Esophagus (tissue), 2 donors: ENCODE results near the gene HSPA1B. TPM values are rescaled to one million over a fixed set of nuclear protein-coding genes. Genes with fewer than 3 reads are reported as not detected.

Experiments used
- H3K27ac ChIP-seq, 2 donors: one replicate each; pipeline ENCODE4 v1.5.1; 2013; ENCODE audit warnings: low read depth in 2 of 2, mild to moderate bottlenecking in 2 of 2, inconsistent platforms in 1 of 2, low read length in 1 of 2, moderate library complexity in 1 of 2
- H3K27me3 ChIP-seq, 2 donors: one replicate each; pipeline ENCODE4 v1.6.1; 2013; ENCODE audit warnings: low read length in 2 of 2, control low read depth in 1 of 2, mild to moderate bottlenecking in 1 of 2; ENCODE audit not compliant: insufficient read depth in 2 of 2, control insufficient read depth in 1 of 2
- H3K36me3 ChIP-seq, 2 donors: one replicate each; pipeline ENCODE4 v1.6.1; 2013; ENCODE audit warnings: low read length in 1 of 2; ENCODE audit not compliant: control insufficient read depth in 2 of 2, insufficient read depth in 2 of 2
- H3K4me1 ChIP-seq, 2 donors: one replicate each; pipeline ENCODE4 v1.6.1; 2013; ENCODE audit warnings: low read length in 1 of 2; ENCODE audit not compliant: control insufficient read depth in 2 of 2, insufficient read depth in 2 of 2
- H3K4me3 ChIP-seq, 2 donors: one replicate each; pipeline ENCODE4 v1.5.1; 2013; ENCODE audit warnings: low read length in 2 of 2, mild to moderate bottlenecking in 2 of 2, low read depth in 1 of 2, moderate library complexity in 1 of 2
- H3K9me3 ChIP-seq, 2 donors: one replicate each; pipeline ENCODE4 v1.6.1; 2013; ENCODE audit warnings: mild to moderate bottlenecking in 2 of 2, low read depth in 1 of 2, low read length in 1 of 2, moderate library complexity in 1 of 2; ENCODE audit not compliant: control insufficient read depth in 2 of 2, insufficient read depth in 1 of 2
- WGBS, 2 donors: extraction: QIAGEN DNeasy Blood & Tissue Kit; methylation state at CpG; one replicate each; pipeline ENCODE4 v1.1.7; 2013; 5-methylcytosine and 5-hydroxymethylcytosine counted together
- polyA plus RNA-seq, 2 donors: library from polyadenylated mRNA; stranded (reverse); fragments of 200-250 nt; gene quantifications; one replicate each; pipeline ENCODE4 v1.2.3, GENCODE V29; 2013
- donor health status: healthy with polysubstance abuse.
- donor health status: Bipolar disorder and iron deficiency.

The HSPA1B gene
- polyA plus RNA-seq, 2 donors: 26.9 to 103 TPM

DNA sequence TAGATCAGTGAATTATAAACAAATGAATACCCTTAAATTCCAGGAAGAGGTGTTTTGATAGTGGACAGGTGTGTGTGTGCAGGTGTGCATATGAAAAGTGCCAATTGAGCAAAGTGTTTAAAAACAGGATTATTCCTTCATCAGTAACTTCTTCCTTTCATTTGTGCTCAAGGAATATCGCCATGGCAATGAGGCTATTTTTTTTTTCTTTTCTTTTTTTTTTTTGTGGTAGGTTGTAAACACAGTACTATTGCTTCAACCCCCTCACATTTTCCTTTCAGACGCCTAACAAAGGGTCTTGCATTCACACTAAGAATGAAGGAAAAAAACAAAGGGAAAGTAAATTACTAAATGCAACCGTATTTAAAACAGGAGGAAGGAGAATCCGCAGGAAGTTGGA lies 2.0 kb upstream of the HSPA1B start:
- Histone ChIP-seq H3K4me3 (no peak overlapping the region), H3K27ac (peak overlapping the region; percentile 96 to 99), H3K4me1 (peaks cover 0 to 2% of the 10 kb centered on the region in 2 donors), H3K36me3 (no peaks in the 10 kb centered on the region), H3K9me3 (no peaks in the 10 kb centered on the region), H3K27me3 (no peaks in the 10 kb centered on the region)
- WGBS, 2 donors: 38 to 47% methylated on average over 4 of the region's 4 CpGs

- Histone ChIP-seq H3K36me3 (no peaks in the 10 kb centered on the region), H3K27ac (peak overlapping the region; percentile 96 to 99), H3K27me3 (no peaks in the 10 kb centered on the region), H3K4me3 (peak overlapping the region; percentile 77 to 84), H3K4me1 (peaks cover 0 to 5% of the 10 kb centered on the region in 2 donors), H3K9me3 (no peaks in the 10 kb centered on the region)
- 1% methylated on average over 13 of the region's 13 CpGs for WGBS, 2 donors
These were observed 699 bp upstream of the HSPA1B start for GRCh38 chr6:31826793-31827285.

DNA sequence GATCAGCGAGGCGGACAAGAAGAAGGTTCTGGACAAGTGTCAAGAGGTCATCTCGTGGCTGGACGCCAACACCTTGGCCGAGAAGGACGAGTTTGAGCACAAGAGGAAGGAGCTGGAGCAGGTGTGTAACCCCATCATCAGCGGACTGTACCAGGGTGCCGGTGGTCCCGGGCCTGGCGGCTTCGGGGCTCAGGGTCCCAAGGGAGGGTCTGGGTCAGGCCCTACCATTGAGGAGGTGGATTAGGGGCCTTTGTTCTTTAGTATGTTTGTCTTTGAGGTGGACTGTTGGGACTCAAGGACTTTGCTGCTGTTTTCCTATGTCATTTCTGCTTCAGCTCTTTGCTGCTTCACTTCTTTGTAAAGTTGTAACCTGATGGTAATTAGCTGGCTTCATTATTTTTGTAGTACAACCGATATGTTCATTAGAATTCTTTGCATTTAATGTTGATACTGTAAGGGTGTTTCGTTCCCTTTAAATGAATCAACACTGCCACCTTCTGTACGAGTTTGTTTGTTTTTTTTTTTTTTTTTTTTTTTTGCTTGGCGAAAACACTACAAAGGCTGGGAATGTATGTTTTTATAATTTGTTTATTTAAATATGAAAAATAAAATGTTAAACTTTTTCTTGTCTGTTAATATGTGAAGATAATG lies 2.2 kb downstream of the HSPA1B start:
- no peaks in the 10 kb centered on the region for H3K36me3 ChIP-seq
- no peaks in the 10 kb centered on the region for H3K9me3 ChIP-seq
- H3K27ac ChIP-seq: peak overlapping the region; percentile 8 to 65
- 0 to 2% methylated on average over 12 to 15 of the region's 15 CpGs for WGBS, 2 donors
- H3K4me3 ChIP-seq: peak overlapping the region; percentile 56 to 89
- peaks cover 0 to 5% of the 10 kb centered on the region in 2 donors for H3K4me1 ChIP-seq
- no peaks in the 10 kb centered on the region for H3K27me3 ChIP-seq

- peak overlapping the region; percentile 43 to 89 for H3K27ac ChIP-seq
- peak overlapping the region; percentile 53 to 89 for H3K4me3 ChIP-seq
- no peaks in the 10 kb centered on the region for H3K9me3 ChIP-seq
- no peaks in the 10 kb centered on the region for H3K27me3 ChIP-seq
- H3K36me3 ChIP-seq: no peaks in the 10 kb centered on the region
- 27 to 28% methylated on average over 6 of the region's 6 CpGs for WGBS, 2 donors
- H3K4me1 ChIP-seq: peaks cover 0 to 5% of the 10 kb centered on the region in 2 donors
These were observed 3.4 kb downstream of the HSPA1B start for GRCh38 chr6:31830886-31831335.

- Histone ChIP-seq H3K27me3 (no peaks in the 10 kb centered on the region), H3K4me1 (peaks cover 0 to 7% of the 10 kb centered on the region in 2 donors), H3K9me3 (no peaks in the 10 kb centered on the region), H3K27ac (peak overlapping the region; percentile 66 to 70), H3K4me3 (peak overlapping the region in 1 of 2 donors; percentile 89), H3K36me3 (no peaks in the 10 kb centered on the region)
- 52 to 55% methylated on average over 15 of the region's 15 CpGs for WGBS, 2 donors
These were observed 4.0 kb downstream of the HSPA1B start for GRCh38 chr6:31831350-31832215.

DNA sequence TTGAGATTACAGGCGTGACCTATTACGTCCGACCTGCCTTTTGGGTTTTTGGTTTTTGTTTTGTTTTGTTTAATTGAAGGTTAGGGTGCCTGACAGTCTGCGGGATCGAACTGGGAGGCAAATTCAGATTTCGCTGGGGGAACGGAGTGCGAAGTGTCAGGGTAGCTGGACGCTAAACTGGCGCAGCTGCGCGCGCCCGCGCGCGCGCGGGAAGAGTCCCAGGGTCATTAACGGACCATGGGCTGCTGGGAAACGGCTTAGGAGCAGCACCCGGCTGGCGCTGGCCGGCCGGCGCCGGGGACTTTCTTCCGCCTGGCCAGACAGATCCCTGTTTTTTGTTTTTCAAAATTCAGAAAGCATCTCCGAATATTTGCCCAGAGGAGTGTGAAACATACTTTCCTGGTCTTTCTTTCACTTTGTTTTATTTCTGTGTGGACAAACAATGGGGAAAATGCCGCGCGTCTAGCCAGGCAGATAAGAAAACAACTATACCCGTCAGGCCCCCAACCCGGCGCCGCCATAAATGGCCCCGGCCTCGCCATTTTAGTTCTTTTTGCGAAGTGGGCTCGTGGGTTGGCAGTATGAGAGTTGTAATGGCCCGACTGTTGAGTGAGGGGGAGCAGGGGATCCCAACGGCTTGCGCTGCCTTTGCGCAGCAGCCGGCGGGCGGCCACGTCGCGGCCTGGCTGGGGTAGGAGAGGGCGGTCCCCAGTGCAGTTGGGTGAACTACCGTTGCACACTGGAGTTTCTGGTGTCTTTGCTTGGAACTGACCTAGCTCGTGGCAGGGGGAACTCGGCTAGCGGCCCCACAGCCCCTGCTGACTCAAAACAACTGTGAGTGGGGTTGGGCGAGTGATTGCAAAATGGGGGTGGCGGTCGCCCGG lies 7.1 kb downstream of the HSPA1B start:
- Histone ChIP-seq H3K4me3 (peak overlapping the region; percentile 68 to 97), H3K27me3 (no peaks in the 10 kb centered on the region), H3K4me1 (peaks cover 0 to 10% of the 10 kb centered on the region in 2 donors), H3K9me3 (no peaks in the 10 kb centered on the region), H3K36me3 (peaks cover 0 to 14% of the 10 kb centered on the region in 2 donors), H3K27ac (peak overlapping the region; percentile 91 to 97)
- 0 to 1% methylated on average over 59 of the region's 59 CpGs for WGBS, 2 donors

- Histone ChIP-seq H3K36me3 (peaks cover 0 to 14% of the 10 kb centered on the region in 2 donors), H3K4me1 (peaks cover 0 to 10% of the 10 kb centered on the region in 2 donors), H3K27me3 (no peaks in the 10 kb centered on the region), H3K4me3 (peak overlapping the region; percentile 33 to 68), H3K9me3 (no peaks in the 10 kb centered on the region), H3K27ac (peak overlapping the region; percentile 26 to 91)
- WGBS, 2 donors: 9% methylated on average over 14 of the region's 14 CpGs
These were observed 8.5 kb downstream of the HSPA1B start for GRCh38 chr6:31836047-31836473.

DNA sequence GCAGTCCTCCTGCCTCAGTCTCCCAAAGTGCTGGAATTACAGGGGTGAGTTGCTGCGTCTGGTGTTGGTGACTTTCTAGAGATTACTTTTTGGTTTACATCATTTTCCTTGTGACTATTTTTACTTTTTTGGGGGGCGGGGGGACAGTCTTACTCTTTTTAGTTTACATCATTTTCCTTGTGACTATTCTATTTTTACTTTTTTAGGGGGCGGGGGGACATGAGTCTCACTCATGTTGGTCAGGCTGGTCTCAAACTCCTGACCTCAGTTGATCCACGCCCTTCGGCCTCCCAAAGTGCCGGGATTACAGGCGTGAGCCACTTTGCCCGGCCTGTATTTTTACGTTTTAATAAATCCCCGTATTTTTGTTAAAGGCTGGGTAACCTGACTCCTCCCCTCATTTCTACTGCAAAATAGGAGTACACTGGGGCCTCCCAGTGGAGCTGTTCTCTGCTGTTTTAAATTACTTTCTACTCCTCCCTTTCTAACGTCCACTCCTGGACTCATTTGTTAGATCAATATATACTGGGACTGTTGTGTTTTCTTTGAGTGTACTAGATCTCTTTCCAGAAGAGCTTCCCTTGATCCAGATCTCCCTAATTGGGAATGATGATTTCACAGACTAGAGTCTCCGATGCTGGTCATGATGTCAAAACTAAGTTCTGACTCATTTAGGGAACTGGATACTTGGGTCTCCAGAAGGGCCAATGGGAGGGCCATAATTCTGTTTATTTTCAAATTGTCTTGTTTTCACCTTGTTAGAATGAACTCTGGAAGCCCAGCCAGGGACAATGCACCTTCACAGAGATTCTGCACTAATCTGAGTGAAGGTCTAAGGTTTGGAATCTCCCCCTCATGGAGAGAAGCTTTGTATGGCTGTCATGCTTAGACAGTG lies 9.2 kb downstream of the HSPA1B start:
- H3K4me1 ChIP-seq: peaks cover 0 to 7% of the 10 kb centered on the region in 2 donors

More for the DNA sequence above, 9.2 kb downstream of the HSPA1B start:
- WGBS, 2 donors: 9 to 14% methylated on average over 12 of the region's 12 CpGs
- Histone ChIP-seq H3K9me3 (no peaks in the 10 kb centered on the region), H3K27ac (peak overlapping the region; percentile 26 to 91), H3K27me3 (no peaks in the 10 kb centered on the region), H3K36me3 (peaks cover 0 to 14% of the 10 kb centered on the region in 2 donors), H3K4me3 (peak overlapping the region; percentile 33 to 68)
